ENCODE measurements around the gene ATL2.
"Not testable (repeated sequence)": the region's sequence is repeated elsewhere in the genome, so short reads cannot be mapped to it uniquely, and the experiment has no call there.

The ATL2 gene

GRCh38 chr2:38377050-38377828 is at the start of gene ATL2:
TSS of gene ATL2 (minus strand) at chr2:38377273. CDS start at chr2:38377260, 13 bp downstream.
- DNase-seq (ENCODE audit: low read depth): peak; percentile 92

GRCh38 chr2:38423763-38424162 is 46.7 kb upstream of the ATL2 start:
- DNase-seq (ENCODE audit: low read depth): no peak

GRCh38 chr2:38421274-38422056 is 44.4 kb upstream of the ATL2 start:
- no peak for DNase-seq (ENCODE audit: low read depth)

GRCh38 chr2:38419499-38419898 is 42.4 kb upstream of the ATL2 start:
- no peak for DNase-seq (ENCODE audit: low read depth)

- no peak for DNase-seq (ENCODE audit: low read depth)
Observed at GRCh38 chr2:38418735-38419134, 41.7 kb upstream of the ATL2 start.

GRCh38 chr2:38417745-38418689 is 40.9 kb upstream of the ATL2 start:
- DNase-seq (ENCODE audit: low read depth): no peak

- no peak for DNase-seq (ENCODE audit: low read depth)
Observed at GRCh38 chr2:38416296-38417036, 39.4 kb upstream of the ATL2 start.

- no peak for DNase-seq (ENCODE audit: low read depth)
Observed at GRCh38 chr2:38415728-38416291, 38.7 kb upstream of the ATL2 start.

- no peak for DNase-seq (ENCODE audit: low read depth)
Observed at GRCh38 chr2:38415023-38415422, 38.0 kb upstream of the ATL2 start.

- DNase-seq (ENCODE audit: low read depth): not testable (repeated sequence)
Observed at GRCh38 chr2:38412235-38412871, 35.3 kb upstream of the ATL2 start.

- no peak for DNase-seq (ENCODE audit: low read depth)
Observed at GRCh38 chr2:38409156-38410102, 32.4 kb upstream of the ATL2 start.

- no peak for DNase-seq (ENCODE audit: low read depth)
Observed at GRCh38 chr2:38407111-38407682, 30.1 kb upstream of the ATL2 start.

GRCh38 chr2:38406597-38407110 is 29.6 kb upstream of the ATL2 start:
- DNase-seq (ENCODE audit: low read depth): peak; percentile 44

- no peak for DNase-seq (ENCODE audit: low read depth)
Observed at GRCh38 chr2:38405917-38406596, 29.0 kb upstream of the ATL2 start.

- no peak for DNase-seq (ENCODE audit: low read depth)
Observed at GRCh38 chr2:38400513-38400912, 23.4 kb upstream of the ATL2 start.

- no peak for DNase-seq (ENCODE audit: low read depth)
Observed at GRCh38 chr2:38398739-38399138, 21.7 kb upstream of the ATL2 start.

- DNase-seq (ENCODE audit: low read depth): no peak
Observed at GRCh38 chr2:38394903-38395341, 17.8 kb upstream of the ATL2 start.

GRCh38 chr2:38394041-38394440 is 17.0 kb upstream of the ATL2 start:
- DNase-seq (ENCODE audit: low read depth): no peak

All from stromal cell of bone marrow (primary cell).